GM18858 (cell line): ENCODE results near the gene FUBP3.
"Not testable (repeated sequence)": the region's sequence is repeated elsewhere in the genome, so short reads cannot be mapped to it uniquely, and the experiment has no call there.

Experiments used
- ATAC-seq: cut with Tn5 transposase; IDR thresholded peaks from one replicate; pipeline ENCODE4 v1.9.1; 2021; ENCODE audit not compliant: unreplicated experiment

The FUBP3 gene

DNA sequence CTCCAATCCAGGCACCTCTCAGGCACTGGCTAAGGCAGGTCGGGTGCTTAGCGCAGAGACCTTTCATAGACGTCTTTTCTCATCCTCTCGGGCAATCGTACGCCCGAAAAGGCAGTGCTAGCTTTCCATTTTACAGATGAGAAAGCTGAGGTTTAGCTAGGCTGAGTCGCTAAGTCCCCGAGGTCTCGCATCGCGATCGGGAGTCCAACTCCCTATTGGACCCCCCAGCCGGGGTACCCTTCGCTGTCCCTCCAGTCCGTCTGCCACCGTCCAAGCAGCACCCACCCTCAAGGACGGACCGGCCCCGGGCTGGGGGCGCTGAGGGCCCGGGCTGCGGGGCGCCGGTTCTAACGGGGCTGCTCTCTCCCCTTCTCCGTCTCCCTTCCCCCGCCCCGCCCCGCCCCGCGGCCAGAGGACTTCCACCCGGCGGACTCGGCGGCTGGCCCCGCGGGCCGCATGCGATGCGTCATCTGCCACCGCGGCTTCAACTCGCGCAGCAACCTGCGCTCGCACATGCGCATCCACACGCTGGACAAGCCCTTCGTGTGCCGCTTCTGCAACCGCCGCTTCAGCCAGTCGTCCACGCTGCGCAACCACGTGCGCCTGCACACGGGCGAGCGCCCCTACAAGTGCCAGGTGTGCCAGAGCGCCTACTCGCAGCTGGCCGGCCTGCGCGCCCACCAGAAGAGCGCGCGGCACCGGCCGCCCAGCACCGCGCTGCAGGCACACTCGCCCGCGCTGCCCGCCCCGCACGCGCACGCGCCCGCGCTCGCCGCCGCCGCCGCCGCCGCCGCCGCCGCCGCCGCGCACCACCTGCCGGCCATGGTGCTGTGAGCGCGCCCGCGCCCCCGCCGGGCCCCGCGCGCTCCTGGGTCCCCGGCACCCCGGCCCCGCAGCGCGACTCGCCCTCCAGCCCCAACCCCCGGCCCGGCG, 101.7 kb downstream of the FUBP3 start:
- ATAC-seq, result no peak

DNA sequence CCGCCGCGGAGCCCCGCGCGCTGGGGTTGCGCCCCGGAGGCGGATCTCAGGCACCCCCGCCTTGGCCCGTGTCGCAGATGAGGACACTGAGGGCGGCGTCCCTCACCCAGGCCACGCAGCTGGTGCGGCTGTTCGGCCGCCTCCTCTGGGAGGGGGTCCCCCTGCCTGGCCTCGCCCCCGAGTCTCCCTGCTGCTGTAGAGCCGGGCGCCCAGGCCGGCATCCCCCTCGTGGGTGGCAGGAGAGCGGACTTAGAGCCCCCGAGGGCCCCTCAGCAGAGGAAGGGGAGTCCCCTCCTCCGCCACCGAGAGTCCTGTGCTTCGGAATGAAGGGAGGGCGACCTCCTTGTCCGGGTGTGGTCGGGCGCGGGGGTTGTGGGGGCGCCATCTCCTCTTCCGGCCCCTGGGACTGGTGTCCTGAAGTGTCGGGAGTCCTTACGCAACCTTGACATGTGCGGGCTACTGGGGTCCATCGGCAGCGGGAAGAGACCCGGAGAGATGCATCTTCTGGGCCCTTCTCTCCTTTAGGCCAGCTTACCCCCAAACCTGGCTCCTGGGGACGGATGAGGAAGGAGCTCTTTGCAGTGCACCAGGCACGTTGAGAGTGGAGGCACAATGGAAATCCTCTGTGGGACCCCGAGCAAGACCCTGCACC, 102.5 kb downstream of the FUBP3 start:
- ATAC-seq, result no peak

DNA sequence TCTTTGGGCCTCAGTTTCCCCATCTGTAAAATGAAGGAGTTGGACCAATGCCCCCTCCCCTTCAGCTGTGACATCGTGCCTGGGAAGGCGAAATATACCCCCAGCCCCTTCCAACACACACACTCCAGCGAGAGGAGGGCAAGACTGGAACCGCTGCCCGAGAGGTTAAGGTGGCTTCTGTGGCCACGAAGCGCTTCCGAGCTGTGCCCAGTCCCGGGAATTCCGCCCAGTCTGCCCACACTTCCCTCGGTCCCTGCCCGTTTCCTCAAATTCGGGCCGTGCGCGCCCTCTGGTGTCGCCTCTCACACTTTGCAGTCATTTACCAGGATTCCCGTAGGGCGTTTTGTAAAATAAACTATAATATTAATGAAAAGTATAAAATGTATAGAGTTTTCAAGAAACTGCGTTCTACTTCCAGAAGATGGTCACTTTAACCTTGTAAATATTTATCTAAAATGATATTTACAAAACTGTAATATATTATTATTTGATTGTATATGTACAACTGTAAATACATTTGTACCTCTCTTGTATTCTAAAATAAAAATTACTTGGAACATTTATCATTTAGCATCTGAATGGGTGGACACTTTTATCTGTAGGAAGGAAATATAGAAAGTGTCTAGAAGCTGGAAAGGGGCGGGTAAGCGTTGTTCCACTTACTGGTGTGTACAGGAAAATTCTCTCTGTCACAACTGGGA, 103.2 kb downstream of the FUBP3 start:
- ATAC-seq, result no peak

DNA sequence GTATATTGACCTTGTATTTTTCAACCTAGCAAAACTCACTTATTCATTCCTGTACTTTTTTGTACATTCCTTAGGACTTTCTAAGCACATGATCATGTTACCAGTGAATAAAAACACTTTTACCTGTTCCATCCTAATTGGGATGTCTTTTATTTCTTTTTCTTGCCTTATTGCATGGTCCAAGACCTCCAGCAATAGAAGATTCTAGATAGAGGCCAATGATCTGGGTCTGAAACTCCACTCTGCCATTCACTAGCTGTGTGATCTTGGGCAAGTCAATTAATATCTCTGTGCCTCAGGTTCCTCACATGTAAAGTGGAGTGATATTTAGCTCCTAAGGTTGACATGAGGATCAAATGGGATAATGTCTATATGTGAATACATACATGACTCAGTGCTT, 105.7 kb downstream of the FUBP3 start:
- no peak for ATAC-seq

DNA sequence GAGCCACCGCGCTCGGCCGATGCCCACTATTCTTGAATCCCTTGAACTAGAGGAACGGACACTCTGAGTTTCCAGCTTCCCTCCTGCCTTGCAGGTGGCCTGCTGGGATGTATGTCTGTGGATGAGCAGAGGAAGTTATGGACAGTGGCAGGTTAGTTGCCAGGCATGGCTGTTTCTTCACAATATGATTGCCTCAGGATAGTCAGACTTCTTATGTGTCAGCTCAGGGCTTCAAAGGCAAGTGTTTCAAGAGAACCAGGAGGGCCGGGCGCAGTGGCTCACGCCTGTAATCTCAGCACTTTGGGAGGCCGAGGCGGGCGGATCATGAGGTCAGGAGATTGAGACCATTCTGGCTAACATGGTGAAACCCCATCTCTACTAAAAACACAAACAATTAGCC, 106.6 kb downstream of the FUBP3 start:
- not testable (repeated sequence) for ATAC-seq

DNA sequence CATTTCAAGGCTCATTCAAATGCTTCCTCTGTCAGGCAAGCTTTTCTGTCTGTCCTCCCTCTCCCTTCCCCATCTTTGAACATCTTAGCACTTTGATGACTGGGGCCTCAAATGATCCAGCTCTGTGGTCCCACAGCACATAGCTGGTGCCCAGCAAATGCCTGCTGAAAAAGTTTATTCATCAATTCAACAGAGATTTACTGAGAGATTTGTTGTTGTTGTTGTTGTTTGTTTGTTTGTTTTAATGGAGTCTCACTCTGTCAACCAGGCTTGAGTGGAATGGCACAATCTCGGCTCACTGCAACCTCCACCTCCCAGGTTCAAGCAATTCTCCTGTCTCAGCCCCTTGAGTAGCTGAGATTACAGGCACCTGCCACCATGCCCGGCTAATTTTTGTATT, 108.2 kb downstream of the FUBP3 start:
- ATAC-seq, result no peak
